ENCODE data around the gene VEPH1.

The VEPH1 gene

DNA sequence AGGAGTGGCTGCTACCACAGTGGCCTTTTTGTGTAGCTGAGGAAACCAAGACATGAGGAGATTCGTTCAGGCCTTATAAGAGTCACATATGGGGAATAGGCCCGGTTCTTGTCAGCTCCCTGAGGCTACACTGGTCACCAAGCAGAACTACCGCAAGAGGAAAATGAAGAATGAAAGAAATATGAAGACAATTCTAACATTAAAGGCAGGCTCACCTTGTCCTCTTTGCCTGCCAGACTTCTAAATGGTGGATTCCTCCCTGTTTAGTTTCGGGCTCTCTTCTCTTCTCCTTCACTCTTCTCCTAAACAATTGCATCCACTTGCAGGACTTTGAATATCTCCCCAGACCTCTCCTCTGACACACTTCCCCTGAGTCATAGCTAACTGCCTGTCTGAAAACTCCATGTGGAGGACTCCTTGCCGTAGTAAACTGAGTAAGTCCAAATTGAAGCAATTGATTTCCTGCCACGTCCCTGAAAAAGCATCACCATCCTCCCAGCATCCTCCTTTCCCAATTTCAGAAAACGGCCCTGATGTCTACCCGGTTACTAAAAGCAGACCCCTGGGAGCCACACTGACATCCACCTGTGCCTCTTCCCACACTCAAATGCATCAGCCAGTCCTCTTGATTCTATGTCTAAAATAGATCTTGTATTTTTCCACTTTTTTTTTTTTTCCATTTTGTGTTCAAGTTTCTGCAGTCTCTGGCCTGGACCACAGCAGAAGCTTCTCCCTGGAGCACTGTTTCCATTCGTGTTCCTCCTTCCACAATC lies 30.3 kb upstream of the VEPH1 start:
- H3K27ac ChIP-seq (ENCODE audit: low read depth, low read length): no peak overlapping the region
- H3K36me3 ChIP-seq (ENCODE audit: insufficient read depth, low read length): no peaks in the 10 kb centered on the region
- no peak overlapping the region for H3K4me3 ChIP-seq (ENCODE audit: low read depth in 1 of 2, low read length in 2 of 2)
- no peaks in the 10 kb centered on the region for H3K27me3 ChIP-seq (ENCODE audit: control insufficient read depth in 1 of 2, insufficient read depth in 2 of 2, low read length in 2 of 2)
- H3K9me3 ChIP-seq (ENCODE audit: low read length): no peaks in the 10 kb centered on the region
- H3K4me1 ChIP-seq (ENCODE audit: insufficient read depth, low read length): no peaks in the 10 kb centered on the region
- no peak overlapping the region for H3K9ac ChIP-seq (ENCODE audit: low read length)

DNA sequence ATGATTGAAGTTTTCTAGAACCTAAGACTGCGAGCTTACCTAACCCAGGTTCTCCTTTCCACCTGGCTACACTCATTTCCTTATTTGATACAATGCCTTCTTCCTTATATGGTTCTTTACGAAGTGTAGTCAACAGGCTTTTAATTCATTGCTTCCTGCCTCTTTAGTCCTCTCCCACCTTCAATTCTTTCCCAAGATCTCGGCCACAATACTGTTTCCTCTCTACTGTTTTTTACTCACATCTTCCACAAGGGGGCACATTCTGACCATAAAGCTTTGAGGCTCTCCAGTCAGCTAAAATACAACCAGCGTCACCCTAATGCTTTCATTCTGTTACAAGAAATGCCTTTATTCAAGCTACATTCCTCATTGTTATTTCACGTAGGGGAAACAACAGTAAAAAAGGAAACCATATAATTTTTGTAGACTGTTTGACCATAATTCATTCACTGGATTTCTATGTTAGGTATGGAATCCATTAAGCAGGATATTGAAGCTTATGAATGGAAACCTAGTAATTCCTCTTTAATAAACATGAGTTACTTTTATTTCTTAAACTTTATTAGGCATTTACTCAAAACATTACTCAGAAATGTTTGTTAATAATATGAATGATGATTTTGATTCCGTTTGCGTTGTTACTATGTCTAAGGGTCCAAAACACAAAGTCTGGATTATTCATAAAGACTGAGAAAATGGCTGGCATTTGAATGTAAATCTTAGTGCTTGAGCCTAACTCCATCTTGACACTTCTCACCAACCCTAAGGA lies 29.5 kb upstream of the VEPH1 start:
- no peak overlapping the region for H3K4me3 ChIP-seq (ENCODE audit: low read depth in 1 of 2, low read length in 2 of 2)

DNA sequence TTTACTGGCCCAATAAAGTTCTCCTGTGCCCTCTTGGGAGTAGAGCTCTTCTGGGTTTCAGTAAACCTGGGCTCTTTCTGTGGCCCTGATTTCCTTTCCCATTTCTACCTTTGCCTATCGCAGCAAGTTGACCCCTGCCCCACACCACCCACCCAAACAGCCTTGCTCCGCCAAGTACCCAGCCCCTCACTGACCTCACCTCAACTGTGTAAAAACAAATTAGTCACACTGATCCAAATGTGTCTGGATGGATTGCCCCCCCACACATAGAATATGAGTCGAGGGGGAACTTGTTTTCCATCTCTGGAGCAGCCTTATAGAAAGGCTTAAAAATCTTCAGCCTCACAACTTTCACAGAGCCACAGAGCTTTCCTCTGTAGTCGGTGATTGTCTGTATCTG lies 28.6 kb upstream of the VEPH1 start:
- H3K4me3 ChIP-seq (ENCODE audit: low read depth in 1 of 2, low read length in 2 of 2): no peak overlapping the region
- no peaks in the 10 kb centered on the region for H3K27me3 ChIP-seq (ENCODE audit: control insufficient read depth in 1 of 2, insufficient read depth in 2 of 2, low read length in 2 of 2)
- no peaks in the 10 kb centered on the region for H3K36me3 ChIP-seq (ENCODE audit: insufficient read depth, low read length)
- no peak overlapping the region for H3K9ac ChIP-seq (ENCODE audit: low read length)
- H3K9me3 ChIP-seq (ENCODE audit: low read length): no peaks in the 10 kb centered on the region
- H3K4me1 ChIP-seq (ENCODE audit: insufficient read depth, low read length): no peaks in the 10 kb centered on the region
- H3K27ac ChIP-seq (ENCODE audit: low read depth, low read length): no peak overlapping the region

More for the DNA sequence above, 29.5 kb upstream of the VEPH1 start:
- no peak overlapping the region for H3K9ac ChIP-seq (ENCODE audit: low read length)
- no peaks in the 10 kb centered on the region for H3K36me3 ChIP-seq (ENCODE audit: insufficient read depth, low read length)
- H3K27me3 ChIP-seq (ENCODE audit: control insufficient read depth in 1 of 2, insufficient read depth in 2 of 2, low read length in 2 of 2): no peaks in the 10 kb centered on the region
- no peaks in the 10 kb centered on the region for H3K9me3 ChIP-seq (ENCODE audit: low read length)
- no peak overlapping the region for H3K27ac ChIP-seq (ENCODE audit: low read depth, low read length)
- no peaks in the 10 kb centered on the region for H3K4me1 ChIP-seq (ENCODE audit: insufficient read depth, low read length)

DNA sequence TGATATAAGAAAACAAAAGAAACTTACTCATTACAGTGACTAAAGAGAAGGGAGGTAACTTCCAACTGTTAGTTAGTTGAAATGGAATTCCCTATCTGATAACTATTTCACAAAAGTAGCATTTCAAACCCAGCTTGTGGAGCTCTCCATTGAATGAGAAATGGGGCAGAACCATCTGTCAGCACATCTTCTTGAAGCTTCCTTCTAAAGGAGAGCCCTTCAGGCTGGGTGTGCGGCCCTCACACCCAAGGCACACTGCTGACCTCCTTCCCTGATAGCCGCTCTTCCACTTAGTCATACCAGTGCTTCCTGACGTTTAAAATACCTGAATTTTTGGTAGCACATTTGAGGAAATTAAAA lies 28.1 kb upstream of the VEPH1 start:
- H3K27ac ChIP-seq (ENCODE audit: low read depth, low read length): no peak overlapping the region
- H3K9ac ChIP-seq (ENCODE audit: low read length): no peak overlapping the region
- no peaks in the 10 kb centered on the region for H3K4me1 ChIP-seq (ENCODE audit: insufficient read depth, low read length)
- no peaks in the 10 kb centered on the region for H3K27me3 ChIP-seq (ENCODE audit: control insufficient read depth in 1 of 2, insufficient read depth in 2 of 2, low read length in 2 of 2)
- no peaks in the 10 kb centered on the region for H3K36me3 ChIP-seq (ENCODE audit: insufficient read depth, low read length)
- no peak overlapping the region for H3K4me3 ChIP-seq (ENCODE audit: low read depth in 1 of 2, low read length in 2 of 2)
- H3K9me3 ChIP-seq (ENCODE audit: low read length): no peaks in the 10 kb centered on the region

GRCh38 chr3:157530637-157531300 lies 27.6 kb upstream of the VEPH1 start:
- Histone ChIP-seq H3K27me3 (ENCODE audit: control insufficient read depth in 1 of 2, insufficient read depth in 2 of 2, low read length in 2 of 2) (no peaks in the 10 kb centered on the region), H3K4me1 (ENCODE audit: insufficient read depth, low read length) (no peaks in the 10 kb centered on the region), H3K27ac (ENCODE audit: low read depth, low read length) (no peak overlapping the region), H3K36me3 (ENCODE audit: insufficient read depth, low read length) (no peaks in the 10 kb centered on the region), H3K9ac (ENCODE audit: low read length) (no peak overlapping the region), H3K9me3 (ENCODE audit: low read length) (no peaks in the 10 kb centered on the region), H3K4me3 (ENCODE audit: low read depth in 1 of 2, low read length in 2 of 2) (no peak overlapping the region)

- H3K27me3 ChIP-seq (ENCODE audit: control insufficient read depth in 1 of 2, insufficient read depth in 2 of 2, low read length in 2 of 2): no peaks in the 10 kb centered on the region
- H3K36me3 ChIP-seq (ENCODE audit: insufficient read depth, low read length): no peaks in the 10 kb centered on the region
- H3K4me3 ChIP-seq (ENCODE audit: low read depth in 1 of 2, low read length in 2 of 2): no peak overlapping the region
- H3K4me1 ChIP-seq (ENCODE audit: insufficient read depth, low read length): no peaks in the 10 kb centered on the region
- H3K27ac ChIP-seq (ENCODE audit: low read depth, low read length): no peak overlapping the region
- H3K9ac ChIP-seq (ENCODE audit: low read length): no peak overlapping the region
- H3K9me3 ChIP-seq (ENCODE audit: low read length): no peaks in the 10 kb centered on the region
These were observed 26.5 kb upstream of the VEPH1 start for GRCh38 chr3:157529751-157530150.

- no peaks in the 10 kb centered on the region for H3K27me3 ChIP-seq (ENCODE audit: control insufficient read depth in 1 of 2, insufficient read depth in 2 of 2, low read length in 2 of 2)
These were observed 25.9 kb upstream of the VEPH1 start for GRCh38 chr3:157529085-157529484.

GRCh38 chr3:157527131-157527881 lies 24.1 kb upstream of the VEPH1 start:
- no peak overlapping the region for H3K9ac ChIP-seq (ENCODE audit: low read length)
- H3K36me3 ChIP-seq (ENCODE audit: insufficient read depth, low read length): no peaks in the 10 kb centered on the region
- H3K27ac ChIP-seq (ENCODE audit: low read depth, low read length): no peak overlapping the region
- no peaks in the 10 kb centered on the region for H3K4me1 ChIP-seq (ENCODE audit: insufficient read depth, low read length)
- H3K27me3 ChIP-seq (ENCODE audit: control insufficient read depth in 1 of 2, insufficient read depth in 2 of 2, low read length in 2 of 2): no peaks in the 10 kb centered on the region
- H3K9me3 ChIP-seq (ENCODE audit: low read length): no peaks in the 10 kb centered on the region
- no peak overlapping the region for H3K4me3 ChIP-seq (ENCODE audit: low read depth in 1 of 2, low read length in 2 of 2)

More at GRCh38 chr3:157529085-157529484, 25.9 kb upstream of the VEPH1 start:
- H3K9ac ChIP-seq (ENCODE audit: low read length): no peak overlapping the region
- no peaks in the 10 kb centered on the region for H3K4me1 ChIP-seq (ENCODE audit: insufficient read depth, low read length)
- H3K36me3 ChIP-seq (ENCODE audit: insufficient read depth, low read length): no peaks in the 10 kb centered on the region
- no peak overlapping the region for H3K27ac ChIP-seq (ENCODE audit: low read depth, low read length)
- no peaks in the 10 kb centered on the region for H3K9me3 ChIP-seq (ENCODE audit: low read length)
- H3K4me3 ChIP-seq (ENCODE audit: low read depth in 1 of 2, low read length in 2 of 2): no peak overlapping the region

DNA sequence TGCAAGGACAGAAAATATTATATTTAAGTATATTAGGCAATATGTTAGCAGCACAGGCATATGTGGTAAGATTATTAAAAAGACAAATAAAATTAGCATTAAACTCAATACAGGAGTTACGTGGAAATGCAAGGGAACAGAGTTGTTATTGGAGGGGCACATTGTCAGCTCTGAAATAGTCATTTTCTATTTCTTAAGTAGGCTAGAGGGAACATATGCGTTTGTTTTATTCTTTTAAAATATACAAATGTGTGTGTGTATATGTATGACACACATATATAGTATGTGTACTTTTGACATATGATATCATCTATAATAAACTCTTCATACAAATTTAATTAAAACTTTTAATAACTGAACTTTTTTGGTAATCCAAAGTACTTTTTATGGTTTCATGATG lies 22.8 kb upstream of the VEPH1 start:
- H3K4me1 ChIP-seq (ENCODE audit: insufficient read depth, low read length): no peaks in the 10 kb centered on the region
- H3K9me3 ChIP-seq (ENCODE audit: low read length): no peaks in the 10 kb centered on the region
- H3K27me3 ChIP-seq (ENCODE audit: control insufficient read depth in 1 of 2, insufficient read depth in 2 of 2, low read length in 2 of 2): no peaks in the 10 kb centered on the region
- H3K4me3 ChIP-seq (ENCODE audit: low read depth in 1 of 2, low read length in 2 of 2): no peak overlapping the region
- H3K27ac ChIP-seq (ENCODE audit: low read depth, low read length): no peak overlapping the region
- no peaks in the 10 kb centered on the region for H3K36me3 ChIP-seq (ENCODE audit: insufficient read depth, low read length)
- H3K9ac ChIP-seq (ENCODE audit: low read length): no peak overlapping the region

DNA sequence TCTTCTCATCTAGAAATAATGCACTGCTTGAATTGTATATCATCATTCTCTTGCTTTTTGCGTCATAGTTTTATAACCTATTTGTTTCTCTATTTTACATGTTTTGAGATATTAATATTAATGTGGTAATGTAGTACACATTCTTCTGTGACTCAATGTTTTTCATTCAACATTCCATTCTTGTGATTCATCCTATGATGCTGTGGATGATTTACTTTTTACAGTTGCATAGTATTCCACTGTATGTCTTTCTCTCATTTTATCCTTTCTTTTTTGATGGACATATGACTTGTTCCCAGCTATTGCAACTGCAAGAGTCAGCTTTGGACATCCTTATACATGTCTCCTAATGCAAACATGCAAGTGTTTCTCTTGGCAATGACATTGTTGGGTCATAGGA lies 20.6 kb upstream of the VEPH1 start:
- Histone ChIP-seq H3K4me3 (ENCODE audit: low read depth in 1 of 2, low read length in 2 of 2) (no peak overlapping the region), H3K4me1 (ENCODE audit: insufficient read depth, low read length) (no peaks in the 10 kb centered on the region), H3K36me3 (ENCODE audit: insufficient read depth, low read length) (no peaks in the 10 kb centered on the region), H3K9ac (ENCODE audit: low read length) (no peak overlapping the region), H3K9me3 (ENCODE audit: low read length) (no peaks in the 10 kb centered on the region), H3K27ac (ENCODE audit: low read depth, low read length) (no peak overlapping the region), H3K27me3 (ENCODE audit: control insufficient read depth in 1 of 2, insufficient read depth in 2 of 2, low read length in 2 of 2) (no peaks in the 10 kb centered on the region)

GRCh38 chr3:157522648-157523047 lies 19.4 kb upstream of the VEPH1 start:
- H3K9me3 ChIP-seq (ENCODE audit: low read length): no peaks in the 10 kb centered on the region
- no peaks in the 10 kb centered on the region for H3K27me3 ChIP-seq (ENCODE audit: control insufficient read depth in 1 of 2, insufficient read depth in 2 of 2, low read length in 2 of 2)
- no peaks in the 10 kb centered on the region for H3K36me3 ChIP-seq (ENCODE audit: insufficient read depth, low read length)
- no peaks in the 10 kb centered on the region for H3K4me1 ChIP-seq (ENCODE audit: insufficient read depth, low read length)
- no peak overlapping the region for H3K9ac ChIP-seq (ENCODE audit: low read length)
- no peak overlapping the region for H3K27ac ChIP-seq (ENCODE audit: low read depth, low read length)
- no peak overlapping the region for H3K4me3 ChIP-seq (ENCODE audit: low read depth in 1 of 2, low read length in 2 of 2)
